HCT116 (cell line): ENCODE measurements around the gene ZNF107.

Experiments used
- CEBPB ChIP-seq: IDR thresholded peaks from 2 replicates; pipeline ENCODE4 v1.6.1; 2012; ENCODE audit warnings: low read depth
- CTCF ChIP-seq, 3 experiments: fragments of 200-600 bp in 1 of 3; sonication (generic) in 1 of 3; IDR thresholded peaks in 2 of 3; conservative IDR thresholded peaks in 1 of 3; 2 replicates each; pipeline ENCODE4 v1.5.1; 2012 to 2017; ENCODE audit warnings: low read depth in 2 of 3, low read length in 2 of 3, antibody characterized with exemption in 1 of 3, borderline replicate concordance in 1 of 3, control low read depth in 1 of 3, mild to moderate bottlenecking in 1 of 3, mixed read lengths in 1 of 3, mixed run types in 1 of 3, moderate library complexity in 1 of 3; ENCODE audit not compliant: insufficient read depth in 1 of 3
- EZH2 ChIP-seq: fragments of 200-600 bp; sonication (generic); IDR thresholded peaks from 2 replicates; pipeline ENCODE4 v1.6.1; 2017; ENCODE audit warnings: antibody characterized with exemption, mixed run types
- FOSL1 ChIP-seq: IDR thresholded peaks from 2 replicates; pipeline ENCODE4 v1.6.1; 2012; ENCODE audit warnings: low read depth
- JUND ChIP-seq: IDR thresholded peaks from 2 replicates; pipeline ENCODE4 v1.6.1; 2012
- MAX ChIP-seq: IDR thresholded peaks from 2 replicates; pipeline ENCODE4 v1.6.1; 2012
- POLR2A ChIP-seq: IDR thresholded peaks from 2 replicates; pipeline ENCODE4 v1.7.0; 2011; ENCODE audit warnings: borderline replicate concordance; ENCODE audit not compliant: insufficient read depth, insufficient read length; ENCODE audit errors: extremely low read depth
- POLR2AphosphoS5 ChIP-seq: IDR thresholded peaks from 2 replicates; pipeline ENCODE4 v1.6.1; 2011; ENCODE audit warnings: mild to moderate bottlenecking, low read depth, low read length, moderate library complexity
- SIN3A ChIP-seq: IDR thresholded peaks from 2 replicates; pipeline ENCODE4 v1.6.1; 2012; ENCODE audit warnings: low read depth
- SRF ChIP-seq: IDR thresholded peaks from 2 replicates; pipeline ENCODE4 v1.6.1; 2012; ENCODE audit warnings: low read depth
- ZFX ChIP-seq: fragments of 450-650 bp; IDR thresholded peaks from 2 replicates; pipeline ENCODE4 v1.6.1; 2017

- no peak for TF ChIP-seq CTCF (IDR thresholded peaks at IDR 0.05 in 2 of 3, conservative IDR thresholded peaks at IDR 0.05 in 1 of 3; ENCODE audit: borderline replicate concordance in 1 of 3, insufficient read depth in 1 of 3, low read depth in 2 of 3, low read length in 2 of 3)
- no peak for TF ChIP-seq EZH2
- no peak for TF ChIP-seq POLR2A
- no peak for TF ChIP-seq FOSL1
- no peak for TF ChIP-seq CEBPB
- no peak for TF ChIP-seq POLR2AphosphoS5
- no peak for TF ChIP-seq SRF
- no peak for TF ChIP-seq ZFX
- TF ChIP-seq MAX: no peak
- no peak for TF ChIP-seq JUND
- TF ChIP-seq SIN3A: no peak
These were observed 19.8 kb downstream of the ZNF107 start for GRCh38 chr7:64685741-64686140.
